ENCODE results near the gene IFNAR1.

- TF ChIP-seq CTCF (conservative IDR thresholded peaks at IDR 0.05 in 1 of 2, IDR thresholded peaks at IDR 0.05 in 1 of 2; ENCODE audit: low read depth in 1 of 2, low read length in 2 of 2): no peak
- TF ChIP-seq EZH2 (IDR thresholded peaks at IDR 0.05; ENCODE audit: low read length, missing control alignments): no peak
These were observed 22.0 kb upstream of the IFNAR1 start for GRCh38 chr21:33302796-33303195.

Data from fibroblast of lung (primary cell).